Uterus (tissue), 4 donors: ENCODE data around the gene FREM1. TPM values are rescaled to one million over a fixed set of nuclear protein-coding genes. Genes with fewer than 3 reads are reported as not detected.

Experiments
- DNase-seq, 2 donors: peaks; one replicate each; pipeline ENCODE4 v3.0.0-alpha.2; 2019 to 2020
- H3K27ac ChIP-seq, 2 donors: fragments of 200-600 bp; sonication (generic); 1 replicate in 1 of 2; 2 replicates in 1 of 2; pipeline ENCODE4 v1.5.1; 2016 to 2018
- H3K27me3 ChIP-seq, 2 donors: fragments of 200-600 bp; sonication (generic); one replicate each; pipeline ENCODE4 v1.5.1; 2018 to 2019; ENCODE audit warnings: control low read depth in 1 of 2
- H3K36me3 ChIP-seq, 2 donors: fragments of 200-600 bp; sonication (generic); one replicate each; pipeline ENCODE4 v1.5.1; 2019; ENCODE audit warnings: control low read depth in 1 of 2
- H3K4me1 ChIP-seq, 2 donors: fragments of 200-600 bp; sonication (generic); one replicate each; pipeline ENCODE4 v1.5.1; 2018 to 2019; ENCODE audit warnings: control low read depth in 1 of 2
- H3K4me3 ChIP-seq, 2 donors: fragments of 200-600 bp; sonication (generic); 1 replicate in 1 of 2; 2 replicates in 1 of 2; pipeline ENCODE4 v1.5.1; 2018 to 2019; ENCODE audit warnings: mild to moderate bottlenecking in 1 of 2
- H3K9me3 ChIP-seq, 2 donors: fragments of 200-600 bp; sonication (generic); one replicate each; pipeline ENCODE4 v1.5.1; 2019; ENCODE audit warnings: control low read depth in 1 of 2
- CTCF ChIP-seq, 4 experiments: fragments of 200-600 bp in 2 of 4; fragments of 450-650 bp in 2 of 4; sonication (generic) in 2 of 4; IDR thresholded peaks; one replicate each; pipeline ENCODE4 v1.5.1; 2016 to 2019; ENCODE audit warnings: antibody characterized with exemption in 4 of 4, mild to moderate bottlenecking in 2 of 4, moderate library complexity in 1 of 4
- POLR2A ChIP-seq, 2 donors: fragments of 450-650 bp; IDR thresholded peaks; one replicate each; pipeline ENCODE4 v1.6.1; 2016; ENCODE audit warnings: antibody characterized with exemption in 2 of 2, mild to moderate bottlenecking in 1 of 2, moderate library complexity in 1 of 2
- intact Hi-C: fragments of 100-400 bp; cut with DNase I; formaldehyde crosslinking; loops from one replicate; pipeline ENCODE4 v1.15.1; 2023; ENCODE audit warnings: low total_unique reads
- total RNA-seq, 4 donors: library from RNA; depleted of rRNA in 3 of 4; stranded (reverse); fragments of >200 nt in 3 of 4; gene quantifications; one replicate each; pipeline versions ENCODE4 v1.1.0 to v1.2.4, GENCODE V29; 2014 to 2023
- donor health status: DM: yes; HTN: yes; CAD: no.

The FREM1 gene
- total RNA-seq, 4 donors from 2014 or later = 7.6 to 92.6 (median 18.4) TPM

GRCh38 chr9:14842269-14842668, 68.0 kb downstream of the FREM1 start:
- TF ChIP-seq POLR2A (IDR thresholded peaks at IDR 0.05) (no peak), CTCF (IDR thresholded peaks at IDR 0.05) (no peak)
- intact Hi-C loops = no loop called here

GRCh38 chr9:14838701-14839100, 71.5 kb downstream of the FREM1 start:
- H3K9me3 ChIP-seq = no peaks in the 10 kb centered on the region
- no peak overlapping the region for H3K27ac ChIP-seq
- H3K36me3 ChIP-seq = no peaks in the 10 kb centered on the region
- intact Hi-C loops = no loop called here
- DNase-seq = no peak
- H3K4me1 ChIP-seq = no peaks in the 10 kb centered on the region
- TF ChIP-seq CTCF (IDR thresholded peaks at IDR 0.05) (no peak), POLR2A (IDR thresholded peaks at IDR 0.05) (no peak)
- no peaks in the 10 kb centered on the region for H3K27me3 ChIP-seq
- no peak overlapping the region for H3K4me3 ChIP-seq

More at GRCh38 chr9:14842269-14842668, 68.0 kb downstream of the FREM1 start:
- Histone ChIP-seq H3K36me3 (no peaks in the 10 kb centered on the region), H3K27ac (no peak overlapping the region), H3K27me3 (no peaks in the 10 kb centered on the region), H3K9me3 (no peaks in the 10 kb centered on the region), H3K4me1 (no peaks in the 10 kb centered on the region), H3K4me3 (no peak overlapping the region)
- no peak for DNase-seq

GRCh38 chr9:14836885-14837284, 73.3 kb downstream of the FREM1 start:
- DNase-seq = no peak
- TF ChIP-seq POLR2A (IDR thresholded peaks at IDR 0.05) (no peak), CTCF (IDR thresholded peaks at IDR 0.05) (no peak)
- intact Hi-C loops = no loop called here

GRCh38 chr9:14831661-14832060, 78.6 kb downstream of the FREM1 start:
- no peak for TF ChIP-seq CTCF (IDR thresholded peaks at IDR 0.05)
- TF ChIP-seq POLR2A (IDR thresholded peaks at IDR 0.05) = no peak
- no peaks in the 10 kb centered on the region for H3K27me3 ChIP-seq
- H3K36me3 ChIP-seq = no peaks in the 10 kb centered on the region
- no peaks in the 10 kb centered on the region for H3K4me1 ChIP-seq
- DNase-seq = no peak
- no peak overlapping the region for H3K4me3 ChIP-seq
- no peak overlapping the region for H3K27ac ChIP-seq
- H3K9me3 ChIP-seq = no peaks in the 10 kb centered on the region
- intact Hi-C loops = no loop called here

More at GRCh38 chr9:14836885-14837284, 73.3 kb downstream of the FREM1 start:
- no peaks in the 10 kb centered on the region for H3K9me3 ChIP-seq
- no peak overlapping the region for H3K27ac ChIP-seq
- no peaks in the 10 kb centered on the region for H3K27me3 ChIP-seq
- H3K4me1 ChIP-seq = no peaks in the 10 kb centered on the region
- H3K36me3 ChIP-seq = no peaks in the 10 kb centered on the region
- no peak overlapping the region for H3K4me3 ChIP-seq

GRCh38 chr9:14831074-14831473, 79.2 kb downstream of the FREM1 start:
- TF ChIP-seq POLR2A (IDR thresholded peaks at IDR 0.05) (no peak), CTCF (IDR thresholded peaks at IDR 0.05) (no peak)
- Histone ChIP-seq H3K9me3 (no peaks in the 10 kb centered on the region), H3K4me3 (no peak overlapping the region), H3K27me3 (no peaks in the 10 kb centered on the region), H3K4me1 (no peaks in the 10 kb centered on the region), H3K27ac (no peak overlapping the region), H3K36me3 (no peaks in the 10 kb centered on the region)
- DNase-seq = no peak
- intact Hi-C loops = no loop called here
